Activated T-cell treated with anti-CD3 and anti-CD28 coated beads, Interleukin-2, amount 50 U/mL, for 1 hour (primary cell): ENCODE measurements around the gene ZNF624.

Experiments
- DNase-seq: peaks from one replicate; pipeline ENCODE4 v3.0.0-alpha.2; 2020

Gene ZNF624

GRCh38 chr17:16589097-16589969 lies 64.3 kb downstream of the ZNF624 start:
- DNase-seq, result peak; percentile 94

DNA sequence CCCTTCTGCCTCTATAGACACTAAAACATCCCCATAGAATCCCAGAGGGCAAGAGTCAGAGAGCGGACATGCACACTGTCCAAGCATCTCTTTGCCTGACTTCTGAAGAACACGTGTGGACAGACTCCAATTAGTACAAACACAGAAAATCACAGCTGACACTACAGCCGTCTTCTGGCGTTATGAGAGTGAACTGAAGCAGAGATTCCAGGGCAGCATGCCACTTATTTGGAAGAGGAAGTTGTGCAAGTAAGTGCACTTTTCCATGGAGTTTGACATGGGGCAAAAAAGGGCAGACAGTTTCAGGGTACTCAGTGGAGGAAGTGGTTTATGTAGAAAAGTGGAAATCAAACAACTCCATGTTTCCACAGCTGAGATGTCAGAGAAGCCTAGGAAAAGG lies 67.9 kb downstream of the ZNF624 start:
- DNase-seq, result no peak

- DNase-seq, result peak; percentile 94
These were observed 69.2 kb downstream of the ZNF624 start for GRCh38 chr17:16584273-16584995.

- peak; percentile 44 for DNase-seq
These were observed 69.9 kb downstream of the ZNF624 start for GRCh38 chr17:16583781-16584180.

DNA sequence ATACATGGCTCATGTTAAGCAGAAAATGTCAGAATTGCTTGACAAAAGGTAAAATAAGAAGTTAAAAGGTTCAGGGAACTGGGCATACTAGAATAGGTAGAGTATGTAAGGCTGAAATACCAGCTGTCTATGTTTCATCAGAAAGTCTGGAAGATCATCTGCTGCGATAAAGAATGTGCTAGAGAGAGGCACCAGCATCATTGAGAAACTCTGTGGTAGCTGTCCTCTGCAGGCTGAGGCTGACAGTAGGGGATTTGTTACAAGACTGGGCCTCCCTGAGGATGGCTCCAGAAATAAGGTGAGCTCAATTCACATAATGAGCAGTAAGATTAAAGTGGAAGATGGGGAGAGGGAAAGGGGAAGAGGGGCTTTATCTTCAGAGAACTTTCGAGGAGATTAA lies 80.2 kb downstream of the ZNF624 start:
- DNase-seq, result no peak
